Upper lobe of right lung (tissue), 1 donor: ENCODE measurements around the gene IL18R1. TPM values are rescaled to one million over a fixed set of nuclear protein-coding genes. Genes with fewer than 3 reads are reported as not detected.

Source experiments
- ATAC-seq: fragments of 200-7000 bp; cut with Tn5 transposase; one replicate; pipeline ENCODE4 v1.9.1; 2020; ENCODE audit warnings: mild to moderate bottlenecking, moderate library complexity
- DNase-seq: peaks from one replicate; pipeline ENCODE4 v3.0.0-alpha.2; 2020
- H3K27ac ChIP-seq: fragments of 200-600 bp; one replicate; pipeline ENCODE4 v1.8.0; 2022
- H3K27me3 ChIP-seq: fragments of 200-600 bp; one replicate; pipeline ENCODE4 v1.8.0; 2022; ENCODE audit warnings: mild to moderate bottlenecking
- H3K36me3 ChIP-seq: fragments of 200-600 bp; one replicate; pipeline ENCODE4 v1.8.0; 2022
- H3K4me1 ChIP-seq: fragments of 200-600 bp; one replicate; pipeline ENCODE4 v1.8.0; 2022
- H3K4me3 ChIP-seq: fragments of 200-600 bp; one replicate; pipeline ENCODE4 v1.8.0; 2022; ENCODE audit warnings: mild to moderate bottlenecking
- H3K9me3 ChIP-seq: fragments of 200-600 bp; one replicate; pipeline ENCODE4 v1.8.0; 2022
- intact Hi-C: fragments of 100-400 bp; cut with DNase I; formaldehyde crosslinking; loops from one replicate; pipeline ENCODE4 v1.11.0; 2022
- microRNA-seq: library from miRNA; unstranded; fragments of <30 nt; microRNA quantifications from one replicate; pipeline ENCODE4 v1.2.0, GENCODE V29; 2020; ENCODE audit warnings: borderline microRNAs expressed
- total RNA-seq: library from RNA; stranded (reverse); fragmentation: NEBNext Ultra II Directional; extraction: Animal tissue kit (Norgen Biotek cat#: 25700); gene quantifications from one replicate; pipeline ENCODE4 v1.2.1, GENCODE V29; 2021
- TF ChIP-seq, protein P1 (sequence below): fragments of 200-600 bp; IDR thresholded peaks from one replicate; pipeline ENCODE4 v1.8.0; 2022; ENCODE audit warnings: antibody characterized with exemption
- donor health status: DM: no; HTN: yes; CAD: no; lungs with severe emphysema.

The IL18R1 gene
- total RNA-seq, 1 donor from 2014 or later: 26.5 TPM

- no peak for DNase-seq
- Histone ChIP-seq H3K27ac (no peak overlapping the region), H3K4me1 (no peaks in the 10 kb centered on the region), H3K27me3 (no peaks in the 10 kb centered on the region), H3K9me3 (no peaks in the 10 kb centered on the region), H3K4me3 (no peak overlapping the region), H3K36me3 (no peaks in the 10 kb centered on the region)
- TF ChIP-seq, protein P1, sequence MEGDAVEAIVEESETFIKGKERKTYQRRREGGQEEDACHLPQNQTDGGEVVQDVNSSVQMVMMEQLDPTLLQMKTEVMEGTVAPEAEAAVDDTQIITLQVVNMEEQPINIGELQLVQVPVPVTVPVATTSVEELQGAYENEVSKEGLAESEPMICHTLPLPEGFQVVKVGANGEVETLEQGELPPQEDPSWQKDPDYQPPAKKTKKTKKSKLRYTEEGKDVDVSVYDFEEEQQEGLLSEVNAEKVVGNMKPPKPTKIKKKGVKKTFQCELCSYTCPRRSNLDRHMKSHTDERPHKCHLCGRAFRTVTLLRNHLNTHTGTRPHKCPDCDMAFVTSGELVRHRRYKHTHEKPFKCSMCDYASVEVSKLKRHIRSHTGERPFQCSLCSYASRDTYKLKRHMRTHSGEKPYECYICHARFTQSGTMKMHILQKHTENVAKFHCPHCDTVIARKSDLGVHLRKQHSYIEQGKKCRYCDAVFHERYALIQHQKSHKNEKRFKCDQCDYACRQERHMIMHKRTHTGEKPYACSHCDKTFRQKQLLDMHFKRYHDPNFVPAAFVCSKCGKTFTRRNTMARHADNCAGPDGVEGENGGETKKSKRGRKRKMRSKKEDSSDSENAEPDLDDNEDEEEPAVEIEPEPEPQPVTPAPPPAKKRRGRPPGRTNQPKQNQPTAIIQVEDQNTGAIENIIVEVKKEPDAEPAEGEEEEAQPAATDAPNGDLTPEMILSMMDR: peak; percentile 76
- ATAC-seq: peak; percentile 73
- intact Hi-C loops: loop anchor here (10.0 kb wide), 1 partner anchor 418 kb away; no protein-coding TSS in a partner anchor
Observed at GRCh38 chr2:102442967-102443828, 87.6 kb downstream of the IL18R1 start.

DNA sequence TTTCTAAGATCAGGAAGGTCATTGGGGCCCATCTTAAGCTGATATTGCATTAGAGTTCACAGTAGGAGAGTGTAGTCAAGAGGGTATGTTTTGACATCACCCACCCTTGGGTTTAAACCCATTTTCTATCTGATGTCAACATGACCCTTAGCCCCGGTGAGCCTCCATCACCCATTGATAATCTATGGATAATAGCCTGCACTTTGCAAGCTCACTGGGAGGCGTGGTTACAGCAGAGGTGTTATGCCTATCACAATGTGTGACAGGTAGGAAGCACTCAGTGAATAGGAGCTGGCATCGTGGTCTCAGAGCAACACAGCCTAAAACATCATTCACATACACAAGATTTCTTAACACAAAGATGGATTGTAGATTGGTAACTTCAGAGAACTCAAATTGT is 88.6 kb downstream of the IL18R1 start:
- Histone ChIP-seq H3K9me3 (no peaks in the 10 kb centered on the region), H3K36me3 (no peaks in the 10 kb centered on the region), H3K27ac (no peak overlapping the region), H3K4me1 (no peaks in the 10 kb centered on the region), H3K27me3 (no peaks in the 10 kb centered on the region), H3K4me3 (no peak overlapping the region)
- ATAC-seq (no peak), DNase-seq (no peak)
- intact Hi-C loops: loop anchor here (10.0 kb wide), 1 partner anchor 419 kb away; no protein-coding TSS in a partner anchor
- TF ChIP-seq, protein P1: no peak

DNA sequence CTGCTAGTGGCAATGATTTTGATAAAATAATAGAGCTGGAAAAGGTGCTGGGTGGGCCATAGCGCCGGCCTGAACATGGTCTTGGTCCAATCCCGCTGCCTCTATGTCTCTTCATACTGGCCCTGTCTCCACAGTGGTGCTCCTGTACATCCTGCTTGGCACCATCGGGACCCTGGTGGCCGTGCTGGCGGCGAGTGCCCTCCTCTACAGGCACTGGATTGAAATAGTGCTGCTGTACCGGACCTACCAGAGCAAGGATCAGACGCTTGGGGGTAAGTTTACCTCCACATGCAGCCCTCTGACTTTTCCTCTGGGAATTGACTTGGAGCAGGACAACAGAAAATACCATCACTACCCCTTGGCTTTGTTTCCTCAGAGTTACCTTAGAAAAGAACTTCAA is 91.3 kb downstream of the IL18R1 start:
- no peaks in the 10 kb centered on the region for H3K9me3 ChIP-seq
- H3K27ac ChIP-seq: no peak overlapping the region
- no peak for DNase-seq
- H3K36me3 ChIP-seq: no peaks in the 10 kb centered on the region
- TF ChIP-seq, protein P1: no peak
- no peaks in the 10 kb centered on the region for H3K4me1 ChIP-seq
- H3K4me3 ChIP-seq: no peak overlapping the region
- intact Hi-C loops: loop anchor here (10.0 kb wide), 1 partner anchor 422 kb away; no protein-coding TSS in a partner anchor
- no peak for ATAC-seq
- H3K27me3 ChIP-seq: no peaks in the 10 kb centered on the region

Small RNA genes lying within 50 kb of the gene (microRNA-seq; reads per million reads assigned to microRNA genes)
- 3.0 reads per million, percentile 20 among the genes with 10 or more reads in this experiment for gene MIR4772

Other genes starting within 250 kb of the IL18R1 start
- 196 TPM for gene IL1R1, start 213.1 kb upstream of the IL18R1 start, total RNA-seq
- 0.58 TPM for gene IL1RL2, start 168.8 kb upstream of the IL18R1 start, total RNA-seq
- gene IL1RL1, start 44.2 kb upstream of the IL18R1 start, total RNA-seq: 46.5 TPM
- gene IL18RAP, start 67.4 kb downstream of the IL18R1 start, total RNA-seq: 4.9 TPM
- not detected for gene SLC9A4, start 117.4 kb downstream of the IL18R1 start, total RNA-seq